ENCODE measurements around the gene WDR45. TPM values are rescaled to one million over a fixed set of nuclear protein-coding genes. Genes with fewer than 3 reads are reported as not detected.

The WDR45 gene
- total and polyA plus RNA-seq, 2 of the 13 experiments (the other 11 are each of a cell fraction or from before 2014, with no cell fraction given) = 16.4 to 65.5 TPM

DNA sequence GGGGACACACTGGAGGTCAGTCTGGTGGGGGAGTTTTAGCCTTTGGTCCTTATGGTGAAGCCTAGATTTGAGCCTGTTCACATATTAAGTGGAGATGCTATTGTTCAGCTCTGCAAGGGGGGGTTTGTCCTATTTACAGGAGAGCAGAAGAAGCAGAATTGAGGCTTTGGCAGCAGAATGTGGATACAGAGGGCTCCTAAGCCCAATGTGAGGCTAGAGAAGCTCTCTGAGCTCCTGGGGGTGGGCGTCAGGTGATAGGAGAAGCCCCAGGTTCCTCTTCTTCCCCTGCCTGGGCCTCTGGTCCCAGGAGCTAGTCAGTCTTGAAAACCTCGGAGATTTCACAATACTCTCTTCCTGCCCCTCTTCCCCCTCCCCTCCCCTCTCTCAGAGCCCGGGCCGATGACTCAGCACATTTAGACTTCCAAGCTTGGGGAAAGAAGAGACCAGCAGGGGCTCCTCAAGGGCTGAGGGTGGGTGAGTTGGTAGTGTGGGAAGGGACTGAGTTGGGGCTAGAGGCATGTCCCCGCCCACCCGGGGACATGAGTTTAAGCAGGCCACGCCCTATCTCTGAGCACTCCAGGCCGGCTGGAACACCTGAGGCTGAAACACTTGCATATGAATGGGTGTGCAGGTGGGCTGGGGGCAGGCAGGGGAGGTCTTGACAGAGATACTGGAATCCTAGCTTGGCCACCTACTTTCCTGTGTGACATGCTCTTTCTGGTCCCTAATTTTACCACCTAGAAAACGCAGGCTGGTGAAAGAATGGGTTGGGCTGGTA, 39.9 kb downstream of the WDR45 start (continued):
- peak; percentile 99 for TF ChIP-seq NFE2L2 (IDR thresholded peaks at IDR 0.05; ENCODE audit: low read length)
- TF ChIP-seq, protein P1, sequence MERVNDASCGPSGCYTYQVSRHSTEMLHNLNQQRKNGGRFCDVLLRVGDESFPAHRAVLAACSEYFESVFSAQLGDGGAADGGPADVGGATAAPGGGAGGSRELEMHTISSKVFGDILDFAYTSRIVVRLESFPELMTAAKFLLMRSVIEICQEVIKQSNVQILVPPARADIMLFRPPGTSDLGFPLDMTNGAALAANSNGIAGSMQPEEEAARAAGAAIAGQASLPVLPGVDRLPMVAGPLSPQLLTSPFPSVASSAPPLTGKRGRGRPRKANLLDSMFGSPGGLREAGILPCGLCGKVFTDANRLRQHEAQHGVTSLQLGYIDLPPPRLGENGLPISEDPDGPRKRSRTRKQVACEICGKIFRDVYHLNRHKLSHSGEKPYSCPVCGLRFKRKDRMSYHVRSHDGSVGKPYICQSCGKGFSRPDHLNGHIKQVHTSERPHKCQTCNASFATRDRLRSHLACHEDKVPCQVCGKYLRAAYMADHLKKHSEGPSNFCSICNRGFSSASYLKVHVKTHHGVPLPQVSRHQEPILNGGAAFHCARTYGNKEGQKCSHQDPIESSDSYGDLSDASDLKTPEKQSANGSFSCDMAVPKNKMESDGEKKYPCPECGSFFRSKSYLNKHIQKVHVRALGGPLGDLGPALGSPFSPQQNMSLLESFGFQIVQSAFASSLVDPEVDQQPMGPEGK (CRISPR knock-in tag; IDR thresholded peaks at IDR 0.05) = 0 out of 2 replicates have a peak, but pooled peaks have one; percentile 46
- TF ChIP-seq, protein P2, sequence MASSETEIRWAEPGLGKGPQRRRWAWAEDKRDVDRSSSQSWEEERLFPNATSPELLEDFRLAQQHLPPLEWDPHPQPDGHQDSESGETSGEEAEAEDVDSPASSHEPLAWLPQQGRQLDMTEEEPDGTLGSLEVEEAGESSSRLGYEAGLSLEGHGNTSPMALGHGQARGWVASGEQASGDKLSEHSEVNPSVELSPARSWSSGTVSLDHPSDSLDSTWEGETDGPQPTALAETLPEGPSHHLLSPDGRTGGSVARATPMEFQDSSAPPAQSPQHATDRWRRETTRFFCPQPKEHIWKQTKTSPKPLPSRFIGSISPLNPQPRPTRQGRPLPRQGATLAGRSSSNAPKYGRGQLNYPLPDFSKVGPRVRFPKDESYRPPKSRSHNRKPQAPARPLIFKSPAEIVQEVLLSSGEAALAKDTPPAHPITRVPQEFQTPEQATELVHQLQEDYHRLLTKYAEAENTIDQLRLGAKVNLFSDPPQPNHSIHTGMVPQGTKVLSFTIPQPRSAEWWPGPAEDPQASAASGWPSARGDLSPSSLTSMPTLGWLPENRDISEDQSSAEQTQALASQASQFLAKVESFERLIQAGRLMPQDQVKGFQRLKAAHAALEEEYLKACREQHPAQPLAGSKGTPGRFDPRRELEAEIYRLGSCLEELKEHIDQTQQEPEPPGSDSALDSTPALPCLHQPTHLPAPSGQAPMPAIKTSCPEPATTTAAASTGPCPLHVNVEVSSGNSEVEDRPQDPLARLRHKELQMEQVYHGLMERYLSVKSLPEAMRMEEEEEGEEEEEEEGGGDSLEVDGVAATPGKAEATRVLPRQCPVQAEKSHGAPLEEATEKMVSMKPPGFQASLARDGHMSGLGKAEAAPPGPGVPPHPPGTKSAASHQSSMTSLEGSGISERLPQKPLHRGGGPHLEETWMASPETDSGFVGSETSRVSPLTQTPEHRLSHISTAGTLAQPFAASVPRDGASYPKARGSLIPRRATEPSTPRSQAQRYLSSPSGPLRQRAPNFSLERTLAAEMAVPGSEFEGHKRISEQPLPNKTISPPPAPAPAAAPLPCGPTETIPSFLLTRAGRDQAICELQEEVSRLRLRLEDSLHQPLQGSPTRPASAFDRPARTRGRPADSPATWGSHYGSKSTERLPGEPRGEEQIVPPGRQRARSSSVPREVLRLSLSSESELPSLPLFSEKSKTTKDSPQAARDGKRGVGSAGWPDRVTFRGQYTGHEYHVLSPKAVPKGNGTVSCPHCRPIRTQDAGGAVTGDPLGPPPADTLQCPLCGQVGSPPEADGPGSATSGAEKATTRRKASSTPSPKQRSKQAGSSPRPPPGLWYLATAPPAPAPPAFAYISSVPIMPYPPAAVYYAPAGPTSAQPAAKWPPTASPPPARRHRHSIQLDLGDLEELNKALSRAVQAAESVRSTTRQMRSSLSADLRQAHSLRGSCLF (CRISPR knock-in tag; IDR thresholded peaks at IDR 0.05; ENCODE audit: borderline replicate concordance) = no peak
- peak; percentile 98 to 99 for TF ChIP-seq MAFK (conservative IDR thresholded peaks at IDR 0.05 in 1 of 2, IDR thresholded peaks at IDR 0.05 in 1 of 2; ENCODE audit: low read length in 2 of 2)
- peak; percentile 72; the same call in 1 of the 2 replicates for TF ChIP-seq NFE2L1 (CRISPR knock-in tag; IDR thresholded peaks at IDR 0.05; ENCODE audit: borderline replicate concordance)
- TF ChIP-seq, protein P3, sequence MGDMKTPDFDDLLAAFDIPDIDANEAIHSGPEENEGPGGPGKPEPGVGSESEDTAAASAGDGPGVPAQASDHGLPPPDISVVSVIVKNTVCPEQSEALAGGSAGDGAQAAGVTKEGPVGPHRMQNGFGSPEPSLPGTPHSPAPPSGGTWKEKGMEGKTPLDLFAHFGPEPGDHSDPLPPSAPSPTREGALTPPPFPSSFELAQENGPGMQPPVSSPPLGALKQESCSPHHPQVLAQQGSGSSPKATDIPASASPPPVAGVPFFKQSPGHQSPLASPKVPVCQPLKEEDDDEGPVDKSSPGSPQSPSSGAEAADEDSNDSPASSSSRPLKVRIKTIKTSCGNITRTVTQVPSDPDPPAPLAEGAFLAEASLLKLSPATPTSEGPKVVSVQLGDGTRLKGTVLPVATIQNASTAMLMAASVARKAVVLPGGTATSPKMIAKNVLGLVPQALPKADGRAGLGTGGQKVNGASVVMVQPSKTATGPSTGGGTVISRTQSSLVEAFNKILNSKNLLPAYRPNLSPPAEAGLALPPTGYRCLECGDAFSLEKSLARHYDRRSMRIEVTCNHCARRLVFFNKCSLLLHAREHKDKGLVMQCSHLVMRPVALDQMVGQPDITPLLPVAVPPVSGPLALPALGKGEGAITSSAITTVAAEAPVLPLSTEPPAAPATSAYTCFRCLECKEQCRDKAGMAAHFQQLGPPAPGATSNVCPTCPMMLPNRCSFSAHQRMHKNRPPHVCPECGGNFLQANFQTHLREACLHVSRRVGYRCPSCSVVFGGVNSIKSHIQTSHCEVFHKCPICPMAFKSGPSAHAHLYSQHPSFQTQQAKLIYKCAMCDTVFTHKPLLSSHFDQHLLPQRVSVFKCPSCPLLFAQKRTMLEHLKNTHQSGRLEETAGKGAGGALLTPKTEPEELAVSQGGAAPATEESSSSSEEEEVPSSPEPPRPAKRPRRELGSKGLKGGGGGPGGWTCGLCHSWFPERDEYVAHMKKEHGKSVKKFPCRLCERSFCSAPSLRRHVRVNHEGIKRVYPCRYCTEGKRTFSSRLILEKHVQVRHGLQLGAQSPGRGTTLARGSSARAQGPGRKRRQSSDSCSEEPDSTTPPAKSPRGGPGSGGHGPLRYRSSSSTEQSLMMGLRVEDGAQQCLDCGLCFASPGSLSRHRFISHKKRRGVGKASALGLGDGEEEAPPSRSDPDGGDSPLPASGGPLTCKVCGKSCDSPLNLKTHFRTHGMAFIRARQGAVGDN (CRISPR knock-in tag; IDR thresholded peaks at IDR 0.05) = peak; percentile 32; the same call in 1 of the 2 replicates
- TF ChIP-seq, protein P4, sequence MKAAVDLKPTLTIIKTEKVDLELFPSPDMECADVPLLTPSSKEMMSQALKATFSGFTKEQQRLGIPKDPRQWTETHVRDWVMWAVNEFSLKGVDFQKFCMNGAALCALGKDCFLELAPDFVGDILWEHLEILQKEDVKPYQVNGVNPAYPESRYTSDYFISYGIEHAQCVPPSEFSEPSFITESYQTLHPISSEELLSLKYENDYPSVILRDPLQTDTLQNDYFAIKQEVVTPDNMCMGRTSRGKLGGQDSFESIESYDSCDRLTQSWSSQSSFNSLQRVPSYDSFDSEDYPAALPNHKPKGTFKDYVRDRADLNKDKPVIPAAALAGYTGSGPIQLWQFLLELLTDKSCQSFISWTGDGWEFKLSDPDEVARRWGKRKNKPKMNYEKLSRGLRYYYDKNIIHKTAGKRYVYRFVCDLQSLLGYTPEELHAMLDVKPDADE (CRISPR knock-in tag; IDR thresholded peaks at IDR 0.05) = no peak
- TF ChIP-seq, protein P5, sequence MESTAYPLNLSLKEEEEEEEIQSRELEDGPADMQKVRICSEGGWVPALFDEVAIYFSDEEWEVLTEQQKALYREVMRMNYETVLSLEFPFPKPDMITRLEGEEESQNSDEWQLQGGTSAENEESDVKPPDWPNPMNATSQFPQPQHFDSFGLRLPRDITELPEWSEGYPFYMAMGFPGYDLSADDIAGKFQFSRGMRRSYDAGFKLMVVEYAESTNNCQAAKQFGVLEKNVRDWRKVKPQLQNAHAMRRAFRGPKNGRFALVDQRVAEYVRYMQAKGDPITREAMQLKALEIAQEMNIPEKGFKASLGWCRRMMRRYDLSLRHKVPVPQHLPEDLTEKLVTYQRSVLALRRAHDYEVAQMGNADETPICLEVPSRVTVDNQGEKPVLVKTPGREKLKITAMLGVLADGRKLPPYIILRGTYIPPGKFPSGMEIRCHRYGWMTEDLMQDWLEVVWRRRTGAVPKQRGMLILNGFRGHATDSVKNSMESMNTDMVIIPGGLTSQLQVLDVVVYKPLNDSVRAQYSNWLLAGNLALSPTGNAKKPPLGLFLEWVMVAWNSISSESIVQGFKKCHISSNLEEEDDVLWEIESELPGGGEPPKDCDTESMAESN (CRISPR knock-in tag; conservative IDR thresholded peaks at IDR 0.05) = 0 out of 2 replicates have a peak, but pooled peaks have one; percentile 16
- peak; percentile 82 for TF ChIP-seq CEBPB (IDR thresholded peaks at IDR 0.05; ENCODE audit: borderline replicate concordance, low read depth, low read length)
- peak; percentile 96 for TF ChIP-seq MAFF (IDR thresholded peaks at IDR 0.05; ENCODE audit: low read depth, low read length)
- TF ChIP-seq SOX6 (IDR thresholded peaks at IDR 0.05) = no peak
- peak; percentile 17; the same call in 1 of the 2 replicates for TF ChIP-seq SOX6 (CRISPR knock-in tag; IDR thresholded peaks at IDR 0.05)
- no peak for TF ChIP-seq CREB1 (IDR thresholded peaks at IDR 0.05)
- TF ChIP-seq CREB1 (CRISPR knock-in tag; IDR thresholded peaks at IDR 0.05) = no peak
